ENCODE data around the gene IL24. TPM values are rescaled to one million over a fixed set of nuclear protein-coding genes. Genes with fewer than 3 reads are reported as not detected.

Gene IL24
- total RNA-seq, 2 donors from 2014 or later, result not detected

DNA sequence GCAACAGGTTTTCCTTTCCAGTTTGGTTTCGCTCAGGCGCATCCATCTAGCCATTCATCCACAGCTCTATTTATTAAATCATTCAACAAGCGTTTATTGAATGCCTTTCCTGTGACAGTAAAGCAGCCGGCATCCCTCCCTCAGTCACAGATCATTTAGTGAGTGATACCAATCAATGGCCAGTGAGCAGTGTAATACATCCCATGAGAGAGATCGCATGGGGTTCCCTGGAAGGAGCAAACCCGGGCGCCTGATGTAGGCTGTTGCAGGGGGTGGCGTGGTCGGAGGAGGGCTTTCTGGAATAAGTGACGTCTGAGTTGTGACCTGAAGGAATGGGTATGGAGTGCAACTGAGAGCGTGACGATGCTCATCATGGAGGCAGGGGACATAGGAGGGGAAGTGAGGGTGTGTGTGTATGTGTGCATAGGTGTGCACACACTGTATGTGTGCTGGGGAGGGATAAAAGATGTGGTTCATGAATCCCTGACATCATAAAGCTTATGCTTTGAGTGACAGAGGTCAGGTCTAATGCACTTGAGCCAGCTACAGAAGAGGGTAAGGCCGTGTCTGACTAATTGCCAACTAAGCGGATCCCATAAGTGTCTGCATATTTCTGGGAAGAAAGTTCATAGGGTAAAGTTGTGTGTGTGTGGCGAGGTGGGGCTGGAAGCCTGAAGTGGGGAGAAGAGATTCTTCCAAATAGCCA is 17.9 kb downstream of the IL24 start:
- Histone ChIP-seq H3K27ac (no peak overlapping the region), H3K4me3 (no peak overlapping the region), H3K4me1 (peaks cover under 1% of the 10 kb centered on the region), H3K36me3 (no peaks in the 10 kb centered on the region), H3K9me3 (no peaks in the 10 kb centered on the region), H3K9ac (ENCODE audit: low read depth in 2 of 2, low read length in 2 of 2) (no peak overlapping the region), H3K27me3 (no peaks in the 10 kb centered on the region)
- TF ChIP-seq, protein P1, sequence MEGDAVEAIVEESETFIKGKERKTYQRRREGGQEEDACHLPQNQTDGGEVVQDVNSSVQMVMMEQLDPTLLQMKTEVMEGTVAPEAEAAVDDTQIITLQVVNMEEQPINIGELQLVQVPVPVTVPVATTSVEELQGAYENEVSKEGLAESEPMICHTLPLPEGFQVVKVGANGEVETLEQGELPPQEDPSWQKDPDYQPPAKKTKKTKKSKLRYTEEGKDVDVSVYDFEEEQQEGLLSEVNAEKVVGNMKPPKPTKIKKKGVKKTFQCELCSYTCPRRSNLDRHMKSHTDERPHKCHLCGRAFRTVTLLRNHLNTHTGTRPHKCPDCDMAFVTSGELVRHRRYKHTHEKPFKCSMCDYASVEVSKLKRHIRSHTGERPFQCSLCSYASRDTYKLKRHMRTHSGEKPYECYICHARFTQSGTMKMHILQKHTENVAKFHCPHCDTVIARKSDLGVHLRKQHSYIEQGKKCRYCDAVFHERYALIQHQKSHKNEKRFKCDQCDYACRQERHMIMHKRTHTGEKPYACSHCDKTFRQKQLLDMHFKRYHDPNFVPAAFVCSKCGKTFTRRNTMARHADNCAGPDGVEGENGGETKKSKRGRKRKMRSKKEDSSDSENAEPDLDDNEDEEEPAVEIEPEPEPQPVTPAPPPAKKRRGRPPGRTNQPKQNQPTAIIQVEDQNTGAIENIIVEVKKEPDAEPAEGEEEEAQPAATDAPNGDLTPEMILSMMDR (IDR thresholded peaks at IDR 0.05), result no peak
- no peak for DNase-seq
- intact Hi-C loops (cut with DNase I), result loop anchor here (10.0 kb wide), 2 partner anchors 280 to 420 kb away; partner anchors contain the start of gene DYRK3

DNA sequence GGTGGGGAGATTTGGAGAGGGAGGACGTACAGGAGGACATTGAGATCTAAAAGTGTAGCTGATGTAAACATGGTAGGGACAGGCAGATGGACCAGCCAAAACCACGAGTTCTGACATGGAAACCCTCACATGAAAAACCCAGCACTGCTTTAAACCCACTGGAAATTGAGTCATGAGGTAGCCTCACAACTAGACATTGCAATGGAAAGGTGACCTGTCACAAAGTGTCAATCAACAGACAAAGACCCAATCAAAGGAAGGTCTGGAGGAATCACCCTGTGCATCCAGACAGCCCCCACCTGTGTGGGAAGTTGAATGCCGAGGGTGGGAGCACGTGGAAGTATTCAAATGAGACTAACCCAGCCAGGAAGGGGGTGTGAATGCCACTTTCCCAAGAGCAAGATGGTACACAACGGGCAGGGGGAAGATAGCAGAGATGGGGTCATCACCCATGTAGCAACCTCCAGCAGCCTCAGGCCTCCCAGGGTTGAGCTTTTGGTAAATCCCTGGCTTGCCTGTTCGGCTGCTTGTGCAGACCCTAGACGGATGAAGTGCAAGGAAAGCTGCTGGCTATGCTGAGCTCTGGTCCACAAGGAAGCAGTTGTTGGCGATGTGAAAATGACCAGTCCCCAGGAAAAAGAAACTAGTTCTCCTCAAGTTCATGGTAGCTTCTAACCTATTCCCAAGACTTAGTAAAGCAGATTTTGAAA is 18.9 kb downstream of the IL24 start:
- H3K36me3 ChIP-seq, result no peaks in the 10 kb centered on the region
- H3K4me3 ChIP-seq, result no peak overlapping the region
- TF ChIP-seq, protein P1 (IDR thresholded peaks at IDR 0.05), result no peak
- intact Hi-C loops (cut with DNase I), result loop anchor here (10.0 kb wide), 2 partner anchors 281 to 421 kb away; partner anchors contain the start of gene DYRK3
- no peaks in the 10 kb centered on the region for H3K9me3 ChIP-seq
- H3K27ac ChIP-seq, result no peak overlapping the region
- H3K9ac ChIP-seq (ENCODE audit: low read depth in 2 of 2, low read length in 2 of 2), result no peak overlapping the region
- H3K27me3 ChIP-seq, result no peaks in the 10 kb centered on the region
- DNase-seq, result no peak
- H3K4me1 ChIP-seq, result no peaks in the 10 kb centered on the region

DNA sequence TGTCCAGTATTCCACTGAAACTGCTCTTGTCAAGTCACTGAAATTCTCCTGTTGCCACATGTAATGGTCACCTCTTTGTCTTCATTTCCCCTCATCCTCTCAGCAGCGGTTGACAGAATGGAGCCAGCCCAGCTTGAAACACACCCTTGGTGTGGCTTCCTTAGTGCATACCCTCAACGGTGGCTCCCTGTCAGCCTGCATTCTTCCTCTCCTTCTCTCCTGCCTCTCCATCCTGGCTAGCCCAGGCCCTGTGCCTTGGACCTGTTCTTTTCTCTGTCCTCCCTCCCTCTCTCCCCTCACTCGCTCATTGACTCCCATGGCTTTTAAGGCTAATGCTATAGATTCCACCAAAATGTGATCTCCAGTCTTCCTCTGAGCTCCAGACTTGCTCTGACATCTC is 20.8 kb downstream of the IL24 start:
- no peak overlapping the region for H3K4me3 ChIP-seq

DNA sequence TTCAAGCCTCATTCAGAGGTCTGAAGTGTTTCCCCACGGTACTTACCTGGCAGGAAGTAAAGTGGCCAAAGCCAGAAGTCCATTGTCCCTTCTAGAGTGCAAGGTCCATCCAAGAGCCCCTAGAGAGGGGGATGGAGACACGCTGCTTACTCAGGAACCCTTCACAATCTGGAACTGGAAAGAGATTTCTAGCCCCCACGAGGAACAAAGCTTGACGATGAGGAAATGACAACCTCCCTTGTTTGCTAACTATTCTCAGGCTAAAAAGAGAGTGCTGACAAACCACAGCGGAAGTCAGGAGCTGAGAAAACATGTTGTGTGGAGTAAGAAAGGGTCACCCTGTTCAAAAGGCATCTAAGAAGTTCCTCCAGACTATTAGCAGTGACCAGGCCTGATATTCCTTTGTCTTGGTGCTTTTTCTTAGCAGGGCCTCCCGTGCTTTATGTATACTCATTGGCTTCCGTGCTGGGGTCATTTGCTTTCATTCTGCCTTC is 24.6 kb downstream of the IL24 start, which contains the start of gene FCMR:
TSS of gene FCMR (minus strand) at position 170 of the 494 bp plus-strand sequence. CDS start at position 83, 87 bp downstream.
- peak within 1 kb of the TSS; percentile 8 to 12 for H3K9ac ChIP-seq (ENCODE audit: low read depth in 2 of 2, low read length in 2 of 2)

More for the DNA sequence above, 20.8 kb downstream of the IL24 start:
- H3K9me3 ChIP-seq, result no peaks in the 10 kb centered on the region
- no peaks in the 10 kb centered on the region for H3K36me3 ChIP-seq
- DNase-seq, result no peak
- H3K9ac ChIP-seq (ENCODE audit: low read depth in 2 of 2, low read length in 2 of 2), result no peak overlapping the region
- H3K27ac ChIP-seq, result no peak overlapping the region
- H3K27me3 ChIP-seq, result no peaks in the 10 kb centered on the region
- H3K4me1 ChIP-seq, result no peaks in the 10 kb centered on the region
- intact Hi-C loops (cut with DNase I), result loop anchor here (10.0 kb wide), 2 partner anchors 283 to 423 kb away; partner anchors contain the start of gene DYRK3
- TF ChIP-seq, protein P1 (IDR thresholded peaks at IDR 0.05), result no peak

DNA sequence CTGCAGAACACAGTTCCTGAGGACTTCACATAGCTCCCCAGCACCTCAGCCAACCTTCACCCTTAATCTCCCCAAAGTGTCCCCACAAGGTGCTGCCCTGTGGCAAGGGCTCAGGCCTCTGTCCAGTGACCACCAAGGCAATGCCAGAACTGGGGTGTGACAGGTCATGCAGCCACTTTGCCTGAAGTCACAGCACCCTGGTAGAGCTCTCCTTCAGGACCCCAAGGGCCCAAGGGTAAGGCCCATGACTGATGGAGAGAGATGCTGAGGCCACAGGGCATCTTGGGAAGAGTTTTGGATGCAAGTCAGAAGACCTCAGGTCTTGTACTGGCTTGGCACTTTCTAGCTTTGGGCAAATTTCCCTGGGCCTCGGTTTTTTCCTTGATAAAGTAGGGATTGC is 25.3 kb downstream of the IL24 start:
- Histone ChIP-seq H3K36me3 (no peaks in the 10 kb centered on the region), H3K4me3 (no peak overlapping the region), H3K9me3 (no peaks in the 10 kb centered on the region), H3K9ac (ENCODE audit: low read depth in 2 of 2, low read length in 2 of 2) (peak overlapping the region in 1 of 2 donors; percentile 12), H3K27ac (peak overlapping the region; percentile 67), H3K4me1 (peaks cover 8% of the 10 kb centered on the region), H3K27me3 (no peaks in the 10 kb centered on the region)
- DNase-seq, result no peak
- intact Hi-C loops (cut with DNase I), result loop anchor here (5.0 kb wide), 1 partner anchor 60 kb away; no protein-coding TSS in a partner anchor
- TF ChIP-seq, protein P1 (IDR thresholded peaks at IDR 0.05), result no peak

More for the DNA sequence above, 24.6 kb downstream of the IL24 start, which contains the start of gene FCMR:
- intact Hi-C loops (cut with DNase I), result loop anchor here (5.0 kb wide), 1 partner anchor 60 kb away; no protein-coding TSS in a partner anchor
- TF ChIP-seq, protein P1 (IDR thresholded peaks at IDR 0.05), result no peak
- Histone ChIP-seq H3K27me3 (no peaks in the 10 kb centered on the region), H3K9me3 (no peaks in the 10 kb centered on the region), H3K27ac (peak within 1 kb of the TSS; percentile 67), H3K36me3 (no peaks in the 10 kb centered on the region), H3K4me3 (peak within 1 kb of the TSS; percentile 15), H3K4me1 (peaks cover 8% of the 10 kb centered on the region)
- DNase-seq, result no peak

All from colonic mucosa (tissue), 4 donors.